ENCODE results near the gene MAIP1. TPM values are rescaled to one million over a fixed set of nuclear protein-coding genes. Genes with fewer than 3 reads are reported as not detected.

MAIP1 gene
- total RNA-seq, 1 experiment from 2014 or later, result 32.3 TPM

- Mint-ChIP-seq H3K9me3 (no peaks in the 10 kb centered on the region; a peak in 1 of 5 replicates), H3K27me3 (ENCODE audit: low read depth) (no peaks in the 10 kb centered on the region), H3K4me3 (no peak overlapping the region), H3K36me3 (ENCODE audit: insufficient read depth in 1 of 3, low read depth in 3 of 3) (no peaks in the 10 kb centered on the region), H3K27ac (peak overlapping the region in 2 of 3 experiments; percentile 73 to 94; a peak in 2 of 7 replicates), H3K4me1 (peaks cover 23 to 31% of the 10 kb centered on the region in 2 experiments)
- Histone ChIP-seq H3K4me2 (ENCODE audit: insufficient read depth, insufficient read length, low read length) (peak overlapping the region; percentile 55), H3K27me3 (ENCODE audit: insufficient read depth, low read length) (no peaks in the 10 kb centered on the region), H3K14ac (ENCODE audit: insufficient read depth, low read length) (no peak overlapping the region), H3K4me1 (ENCODE audit: insufficient read depth, low read length) (peaks cover 3% of the 10 kb centered on the region), H3K79me2 (ENCODE audit: insufficient read depth, low read length) (no peaks in the 10 kb centered on the region), H2BK5ac (ENCODE audit: insufficient read length, low read length) (no peak overlapping the region), H4K91ac (ENCODE audit: insufficient read length, low read depth, low read length) (no peak overlapping the region), H3K23ac (ENCODE audit: insufficient read length, low read depth, low read length) (no peak overlapping the region), H3K9me3 (ENCODE audit: control insufficient read depth, low read depth, low read length) (no peaks in the 10 kb centered on the region), H3T11ph (ENCODE audit: low read length) (no peak overlapping the region), H4K20me1 (ENCODE audit: control insufficient read depth, insufficient read depth, insufficient read length) (no peaks in the 10 kb centered on the region), H3K18ac (ENCODE audit: insufficient read length, low read depth, low read length) (no peak overlapping the region), H3K4ac (ENCODE audit: low read depth, low read length) (no peak overlapping the region), H4K8ac (replicated peaks; ENCODE audit: insufficient read length, low read depth, low read length) (no peak overlapping the region), H2BK20ac (ENCODE audit: low read depth, low read length, poor library complexity, severe bottlenecking) (no peak overlapping the region), H3K23me2 (ENCODE audit: insufficient read length, low read depth, low read length, poor library complexity, severe bottlenecking) (peaks cover 4% of the 10 kb centered on the region), H3K9ac (ENCODE audit: extremely low read depth, insufficient read length, low read length) (no peak overlapping the region), H2BK120ac (ENCODE audit: low read depth, low read length, poor library complexity, severe bottlenecking) (no peak overlapping the region), H2BK12ac (ENCODE audit: insufficient read length, low read depth, low read length) (no peak overlapping the region), H2AK5ac (ENCODE audit: insufficient read length, low read length) (no peak overlapping the region), H2BK15ac (ENCODE audit: low read depth, low read length) (no peak overlapping the region), H3K56ac (ENCODE audit: insufficient read length, low read depth, low read length) (no peak overlapping the region), H3K79me1 (ENCODE audit: insufficient read depth, low read depth, low read length, poor library complexity, severe bottlenecking) (no peaks in the 10 kb centered on the region), H3K27ac (ENCODE audit: insufficient read length, low read depth, low read length) (no peak overlapping the region), H4K5ac (ENCODE audit: insufficient read length, low read depth, low read length) (no peak overlapping the region), H2AFZ (ENCODE audit: low read length) (peak overlapping the region; percentile 97)
- no peak for TF ChIP-seq CTCF (conservative IDR thresholded peaks at IDR 0.05)
- DNase-seq, result no peak
- no CpG with 5 or more reads among the region's 5 CpGs for WGBS (ENCODE audit: extremely low coverage, insufficient read length, low lambda C conversion rate)
These were observed 24.0 kb downstream of the MAIP1 start for GRCh38 chr2:199979398-199979797.
